Suprapubic skin (tissue), 4 donors: ENCODE data around the gene HIBCH.

Source experiments
- CTCF ChIP-seq, 2 donors: fragments of 200-600 bp in 1 of 2; fragments of 450-650 bp in 1 of 2; sonication (generic) in 1 of 2; IDR thresholded peaks; one replicate each; pipeline ENCODE4 v1.5.1; 2016 to 2019; ENCODE audit warnings: antibody characterized with exemption in 2 of 2, mild to moderate bottlenecking in 1 of 2, moderate library complexity in 1 of 2
- EP300 ChIP-seq: sonication (generic); formaldehyde crosslinking; IDR thresholded peaks from one replicate; pipeline ENCODE4 v1.6.1; 2017; ENCODE audit warnings: antibody characterized with exemption
- POLR2A ChIP-seq, 2 donors: fragments of 450-650 bp; IDR thresholded peaks; one replicate each; pipeline ENCODE4 v1.6.1; 2017; ENCODE audit warnings: antibody characterized with exemption in 2 of 2, mild to moderate bottlenecking in 2 of 2, moderate library complexity in 2 of 2
- POLR2AphosphoS5 ChIP-seq, 3 donors: sonication (generic); formaldehyde crosslinking; IDR thresholded peaks; one replicate each; pipeline ENCODE4 v1.6.1; 2017; ENCODE audit warnings: antibody characterized with exemption in 3 of 3

- TF ChIP-seq POLR2A (IDR thresholded peaks at IDR 0.05) = peak in 1 of 2 donors; percentile 35
- TF ChIP-seq CTCF (IDR thresholded peaks at IDR 0.05) = peak; percentile 44 to 78
- no peak for TF ChIP-seq EP300
- TF ChIP-seq POLR2AphosphoS5 (IDR thresholded peaks at IDR 0.05) = peak in 2 of 3 donors; percentile 88 to 96
Measured at GRCh38 chr2:190319555-190320498, at the start of gene HIBCH.
